Stimulated activated CD8-positive, alpha-beta memory T cell treated with anti-CD3 and anti-CD28 coated beads, Interleukin-7, amount 100 ng/mL, for 24 hours (primary cell): ENCODE measurements around the gene FAM216B.

Source experiments
- DNase-seq: peaks from one replicate; pipeline ENCODE4 v3.0.0-alpha.2; 2020; ENCODE audit warnings: low read depth

The FAM216B gene

GRCh38 chr13:42834946-42835345, 53.6 kb downstream of the FAM216B start:
- no peak for DNase-seq

- no peak for DNase-seq
Observed at GRCh38 chr13:42836930-42837690, 55.7 kb downstream of the FAM216B start.
